GM18858 (cell line): ENCODE data around the gene B4GALT2.

ENCODE experiments used
- ATAC-seq: cut with Tn5 transposase; IDR thresholded peaks from one replicate; pipeline ENCODE4 v1.9.1; 2021; ENCODE audit not compliant: unreplicated experiment

B4GALT2 gene

GRCh38 chr1:44027320-44027719 lies 48.3 kb downstream of the B4GALT2 start:
- ATAC-seq, result no peak

GRCh38 chr1:44029260-44029910 lies 50.4 kb downstream of the B4GALT2 start:
- ATAC-seq, result peak; percentile 6

GRCh38 chr1:44029911-44030604 lies 51.0 kb downstream of the B4GALT2 start:
- peak; percentile 67 for ATAC-seq

GRCh38 chr1:44030605-44031251 lies 51.7 kb downstream of the B4GALT2 start:
- peak; percentile 16 for ATAC-seq

GRCh38 chr1:44031252-44032169 lies 52.5 kb downstream of the B4GALT2 start, which contains the start of gene SLC6A9:
SLC6A9 (minus strand) TSS chr1:44031462; CDS start chr1:44024277, 7,185 bp downstream.
- ATAC-seq, result no peak

- no peak for ATAC-seq
Measured at GRCh38 chr1:44032170-44032790, 53.3 kb downstream of the B4GALT2 start.

GRCh38 chr1:44033041-44033575 lies 54.1 kb downstream of the B4GALT2 start:
- ATAC-seq, result no peak

- no peak for ATAC-seq
Measured at GRCh38 chr1:44033756-44034155, 54.7 kb downstream of the B4GALT2 start.

- no peak for ATAC-seq
Measured at GRCh38 chr1:44034423-44034822, 55.4 kb downstream of the B4GALT2 start.

GRCh38 chr1:44034976-44035716 lies 56.1 kb downstream of the B4GALT2 start:
- no peak for ATAC-seq

GRCh38 chr1:44035726-44036408 lies 56.9 kb downstream of the B4GALT2 start:
- no peak for ATAC-seq

- ATAC-seq, result no peak
Measured at GRCh38 chr1:44036409-44037139, 57.6 kb downstream of the B4GALT2 start.

GRCh38 chr1:44037154-44037553 lies 58.1 kb downstream of the B4GALT2 start:
- ATAC-seq, result no peak

- no peak for ATAC-seq
Measured at GRCh38 chr1:44038876-44039657, 60.1 kb downstream of the B4GALT2 start.

- no peak for ATAC-seq
Measured at GRCh38 chr1:44040418-44040817, 61.4 kb downstream of the B4GALT2 start.
